ENCODE data around the gene ETV6. TPM values are rescaled to one million over a fixed set of nuclear protein-coding genes. Genes with fewer than 3 reads are reported as not detected.

Gene ETV6
- total RNA-seq, 4 donors from 2014 or later: 17.2 to 28.2 (median 19.3) TPM

DNA sequence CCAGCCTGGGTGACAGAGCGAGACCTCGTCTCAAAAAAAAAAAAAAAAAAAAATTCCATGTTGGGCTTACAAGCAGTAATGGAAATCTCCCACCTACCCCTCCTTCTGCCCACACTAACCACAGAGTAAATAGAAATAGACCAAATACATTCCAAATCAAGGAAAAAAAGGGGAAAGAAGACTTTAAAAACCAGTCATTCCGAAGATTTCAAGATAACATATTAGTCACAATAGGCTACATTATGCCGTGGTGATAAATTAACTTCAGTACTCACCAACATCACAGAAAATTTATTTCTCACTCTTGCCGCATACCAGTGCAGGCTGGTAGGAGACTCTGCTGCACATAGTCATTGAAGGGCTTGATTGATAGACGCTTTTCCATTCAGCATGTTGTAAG is 15.5 kb upstream of the ETV6 start:
- TF ChIP-seq, protein P1, sequence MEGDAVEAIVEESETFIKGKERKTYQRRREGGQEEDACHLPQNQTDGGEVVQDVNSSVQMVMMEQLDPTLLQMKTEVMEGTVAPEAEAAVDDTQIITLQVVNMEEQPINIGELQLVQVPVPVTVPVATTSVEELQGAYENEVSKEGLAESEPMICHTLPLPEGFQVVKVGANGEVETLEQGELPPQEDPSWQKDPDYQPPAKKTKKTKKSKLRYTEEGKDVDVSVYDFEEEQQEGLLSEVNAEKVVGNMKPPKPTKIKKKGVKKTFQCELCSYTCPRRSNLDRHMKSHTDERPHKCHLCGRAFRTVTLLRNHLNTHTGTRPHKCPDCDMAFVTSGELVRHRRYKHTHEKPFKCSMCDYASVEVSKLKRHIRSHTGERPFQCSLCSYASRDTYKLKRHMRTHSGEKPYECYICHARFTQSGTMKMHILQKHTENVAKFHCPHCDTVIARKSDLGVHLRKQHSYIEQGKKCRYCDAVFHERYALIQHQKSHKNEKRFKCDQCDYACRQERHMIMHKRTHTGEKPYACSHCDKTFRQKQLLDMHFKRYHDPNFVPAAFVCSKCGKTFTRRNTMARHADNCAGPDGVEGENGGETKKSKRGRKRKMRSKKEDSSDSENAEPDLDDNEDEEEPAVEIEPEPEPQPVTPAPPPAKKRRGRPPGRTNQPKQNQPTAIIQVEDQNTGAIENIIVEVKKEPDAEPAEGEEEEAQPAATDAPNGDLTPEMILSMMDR (IDR thresholded peaks at IDR 0.05; ENCODE audit: low read depth): no peak

DNA sequence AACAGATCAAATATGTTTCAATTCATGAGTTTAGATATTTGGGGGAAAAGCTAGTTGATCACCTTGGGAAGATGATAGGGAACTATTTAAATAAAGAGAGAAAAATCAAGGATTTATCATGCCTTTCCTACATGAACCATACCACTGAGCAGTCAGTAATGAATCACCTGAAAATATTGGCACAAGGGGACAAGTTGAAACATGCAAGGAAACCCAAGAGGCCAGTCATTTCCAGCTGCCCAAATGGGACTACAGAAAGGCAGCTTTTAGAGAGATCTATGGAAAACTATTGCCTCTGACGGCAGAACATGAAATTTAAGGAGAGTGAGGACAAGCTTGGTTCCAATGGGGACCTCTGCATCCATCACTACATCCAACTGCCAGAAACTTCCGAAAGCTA is 14.1 kb upstream of the ETV6 start:
- TF ChIP-seq, protein P1 (IDR thresholded peaks at IDR 0.05; ENCODE audit: low read depth): no peak

DNA sequence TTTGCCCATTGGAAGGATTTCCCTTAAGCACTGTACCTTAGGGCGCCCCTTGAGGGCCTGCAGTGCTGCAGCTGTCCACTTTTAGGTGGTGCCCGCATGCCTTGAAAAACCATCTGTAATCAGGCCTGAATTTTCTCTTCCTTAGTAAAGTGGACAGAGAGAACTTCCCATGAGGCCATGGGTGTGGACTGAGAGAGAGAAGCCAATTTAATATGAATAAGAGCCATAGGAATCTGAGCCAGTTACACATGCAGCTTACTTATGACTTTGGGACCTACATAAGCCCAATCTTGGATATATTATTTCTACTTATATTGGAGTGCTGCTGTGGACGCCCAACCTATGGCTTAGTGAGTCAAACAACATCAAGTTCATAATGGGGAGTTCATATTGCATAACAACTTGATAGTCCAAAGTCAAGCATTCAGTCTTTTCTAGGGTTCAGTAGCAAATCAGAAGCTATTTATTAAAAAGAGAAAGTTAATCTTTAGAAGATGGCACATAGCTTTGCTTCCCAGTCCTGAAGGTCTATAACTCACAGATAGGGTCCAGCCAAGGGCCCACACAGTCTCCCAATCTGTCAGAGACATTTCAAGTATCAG is 11.1 kb upstream of the ETV6 start:
- TF ChIP-seq, protein P1 (IDR thresholded peaks at IDR 0.05; ENCODE audit: low read depth): no peak

DNA sequence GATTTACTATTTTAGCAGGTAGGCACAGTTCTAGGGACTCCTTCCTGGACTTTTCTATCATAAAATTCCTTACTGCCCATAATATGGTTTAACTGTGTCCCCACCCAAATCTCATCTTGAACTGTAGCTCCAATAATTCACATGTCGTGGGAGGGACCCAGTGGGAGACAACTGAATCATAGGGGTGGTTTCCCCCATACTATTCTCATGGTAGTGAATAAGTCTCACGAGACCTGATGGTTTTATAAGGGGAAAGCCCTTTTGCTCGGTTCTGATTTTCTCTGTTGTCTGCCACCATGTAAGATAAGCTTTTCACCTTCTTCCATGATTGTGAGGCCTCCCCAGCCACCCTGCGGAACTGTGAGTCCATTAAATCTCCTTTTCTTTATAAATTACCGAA is 10.0 kb upstream of the ETV6 start:
- TF ChIP-seq, protein P1 (IDR thresholded peaks at IDR 0.05; ENCODE audit: low read depth): no peak

DNA sequence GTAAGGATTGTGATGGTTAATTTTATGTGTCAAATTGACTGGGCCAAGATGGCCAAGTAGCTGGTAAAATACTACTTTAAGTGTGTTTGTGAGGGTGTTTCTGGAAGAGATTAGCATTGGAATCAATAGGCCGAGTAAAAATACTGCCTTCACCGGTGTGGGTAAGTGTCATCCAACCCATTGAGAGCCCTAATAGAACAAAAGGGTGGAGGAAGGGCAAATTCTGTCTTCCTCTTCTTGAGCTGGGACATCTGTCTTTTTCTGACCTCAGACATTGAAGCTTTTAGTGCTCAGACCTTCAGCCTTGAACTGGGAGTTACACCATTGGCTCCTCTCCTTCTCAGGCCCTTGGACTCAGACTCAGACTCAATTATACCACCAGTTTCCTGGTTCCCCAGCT is 8.0 kb upstream of the ETV6 start:
- TF ChIP-seq, protein P1 (IDR thresholded peaks at IDR 0.05; ENCODE audit: low read depth): no peak

DNA sequence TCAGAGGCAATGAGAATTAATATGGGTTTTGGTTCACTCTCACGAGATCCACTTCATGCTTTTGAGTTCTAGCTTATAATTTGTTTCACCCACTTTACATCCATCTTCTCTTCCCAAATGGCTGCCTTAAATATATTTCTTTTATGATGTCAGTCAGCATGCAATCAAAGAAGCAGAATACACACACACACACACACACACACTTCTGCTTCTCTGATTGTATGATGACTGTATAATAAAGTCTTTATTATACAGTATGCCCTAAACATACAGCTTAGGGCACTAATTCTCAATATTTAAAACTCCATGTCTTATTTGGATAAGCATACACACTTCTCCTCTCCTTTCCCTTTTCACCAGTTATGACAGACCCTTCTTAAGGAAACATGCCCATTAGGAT is 6.7 kb upstream of the ETV6 start:
- TF ChIP-seq, protein P1 (IDR thresholded peaks at IDR 0.05; ENCODE audit: low read depth): no peak

DNA sequence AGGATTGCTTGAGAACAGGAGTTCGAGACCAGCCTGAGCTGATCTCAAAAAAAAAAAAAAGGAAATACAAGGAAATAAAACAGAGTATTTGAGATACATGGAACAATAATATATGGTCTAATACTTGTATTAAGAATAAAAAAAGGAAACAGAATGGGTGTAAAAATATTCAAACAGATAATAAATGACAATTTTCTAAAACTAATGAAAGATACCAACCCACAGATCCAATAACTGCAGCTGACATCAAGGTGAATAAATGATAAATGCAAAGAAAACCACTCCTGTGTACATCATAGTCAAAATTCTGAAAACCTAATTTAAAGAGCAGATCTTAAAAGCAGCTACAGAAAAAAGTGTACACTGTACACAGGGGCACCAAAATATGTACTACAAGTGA is 4.1 kb upstream of the ETV6 start:
- TF ChIP-seq, protein P1 (IDR thresholded peaks at IDR 0.05; ENCODE audit: low read depth): no peak
